Spleen (tissue), 7 donors: ENCODE measurements around the gene CRYBG1.

Experiments used
- POLR2A ChIP-seq, 3 donors: fragments of 450-650 bp; IDR thresholded peaks; one replicate each; pipeline ENCODE4 v1.5.1; 2017; ENCODE audit warnings: antibody characterized with exemption in 3 of 3, mild to moderate bottlenecking in 1 of 3
- TF ChIP-seq, protein P1 (sequence below), 11 experiments: fragments of 200-600 bp in 7 of 11; fragments of 450-650 bp in 4 of 11; sonication (generic) in 4 of 11; IDR thresholded peaks in 8 of 11; conservative IDR thresholded peaks in 3 of 11; 1 replicate in 7 of 11; 2 replicates in 4 of 11; pipeline versions ENCODE4 v1.4.0 to v1.8.0; 2016 to 2021; ENCODE audit warnings: antibody characterized with exemption in 11 of 11, inconsistent platforms in 4 of 11, mild to moderate bottlenecking in 1 of 11
- donor health status: DM: no; HTN: no; CAD: no; lungs with moderate emphysema.
- donor health status: DM: no; HTN: no; CAD: no.
- donor health status: DM: no; HTN: no; CAD: no.

- TF ChIP-seq, protein P1, sequence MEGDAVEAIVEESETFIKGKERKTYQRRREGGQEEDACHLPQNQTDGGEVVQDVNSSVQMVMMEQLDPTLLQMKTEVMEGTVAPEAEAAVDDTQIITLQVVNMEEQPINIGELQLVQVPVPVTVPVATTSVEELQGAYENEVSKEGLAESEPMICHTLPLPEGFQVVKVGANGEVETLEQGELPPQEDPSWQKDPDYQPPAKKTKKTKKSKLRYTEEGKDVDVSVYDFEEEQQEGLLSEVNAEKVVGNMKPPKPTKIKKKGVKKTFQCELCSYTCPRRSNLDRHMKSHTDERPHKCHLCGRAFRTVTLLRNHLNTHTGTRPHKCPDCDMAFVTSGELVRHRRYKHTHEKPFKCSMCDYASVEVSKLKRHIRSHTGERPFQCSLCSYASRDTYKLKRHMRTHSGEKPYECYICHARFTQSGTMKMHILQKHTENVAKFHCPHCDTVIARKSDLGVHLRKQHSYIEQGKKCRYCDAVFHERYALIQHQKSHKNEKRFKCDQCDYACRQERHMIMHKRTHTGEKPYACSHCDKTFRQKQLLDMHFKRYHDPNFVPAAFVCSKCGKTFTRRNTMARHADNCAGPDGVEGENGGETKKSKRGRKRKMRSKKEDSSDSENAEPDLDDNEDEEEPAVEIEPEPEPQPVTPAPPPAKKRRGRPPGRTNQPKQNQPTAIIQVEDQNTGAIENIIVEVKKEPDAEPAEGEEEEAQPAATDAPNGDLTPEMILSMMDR (IDR thresholded peaks at IDR 0.05 in 8 of 11, conservative IDR thresholded peaks at IDR 0.05 in 3 of 11): no peak
- no peak for TF ChIP-seq POLR2A (IDR thresholded peaks at IDR 0.05)
These were observed 74.0 kb downstream of the CRYBG1 start for GRCh38 chr6:106434530-106434929.
